GM11168 (cell line): ENCODE measurements around the gene EPHA6.
"Not testable (repeated sequence)": the region's sequence is repeated elsewhere in the genome, so short reads cannot be mapped to it uniquely, and the experiment has no call there.

Experiments used
- in situ Hi-C: fragments of 300-500 bp; cut with MboI; formaldehyde crosslinking; loops from one replicate; pipeline ENCODE4 v1.12.0; 2022; ENCODE audit warnings: low sequenced_read_pairs; ENCODE audit not compliant: unreplicated experiment

The EPHA6 gene

DNA sequence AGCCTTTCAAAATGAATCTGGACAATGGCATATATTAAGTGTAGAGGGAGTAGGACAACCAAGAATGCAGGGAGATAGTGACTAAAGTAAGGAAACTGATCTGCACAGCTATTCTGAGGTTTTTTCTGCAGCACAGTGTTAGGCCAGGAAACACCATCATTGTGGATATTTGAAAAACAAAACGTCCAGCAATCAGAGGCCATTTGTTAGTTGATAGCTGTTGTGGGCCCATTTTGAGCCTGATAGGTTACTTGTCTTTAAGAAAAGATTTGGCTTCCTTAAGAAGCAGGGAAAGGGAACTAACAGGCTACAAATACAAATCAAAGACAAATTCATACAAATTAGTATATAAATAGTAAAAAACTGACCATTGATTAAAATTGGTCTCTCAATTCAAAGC lies 574.4 kb downstream of the EPHA6 start:
- in situ Hi-C loops, result no loop called here

DNA sequence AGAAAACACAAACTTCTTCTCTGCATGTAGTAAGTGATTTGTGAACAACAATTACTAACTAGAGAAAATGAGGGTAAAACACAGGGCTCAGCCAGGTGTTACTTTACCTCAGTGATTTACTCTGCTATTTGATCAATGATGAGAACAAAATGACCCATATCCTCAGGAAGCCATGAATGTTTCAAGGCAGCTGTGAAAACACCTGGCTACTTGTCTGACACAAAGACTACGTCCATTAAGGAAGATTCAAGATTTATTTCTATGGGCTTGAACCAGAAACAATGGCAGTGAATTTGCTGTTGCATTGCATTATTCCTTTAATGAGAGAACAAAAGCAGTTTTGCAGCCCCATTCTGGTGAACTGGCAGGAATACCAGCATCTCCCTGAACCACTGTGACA lies 575.5 kb downstream of the EPHA6 start:
- in situ Hi-C loops, result no loop called here

- in situ Hi-C loops, result no loop called here
Measured at GRCh38 chr3:97391167-97391566, 576.8 kb downstream of the EPHA6 start.

GRCh38 chr3:97409612-97410011 lies 595.2 kb downstream of the EPHA6 start:
- in situ Hi-C loops, result no loop called here

- in situ Hi-C loops, result no loop called here
Measured at GRCh38 chr3:97421565-97421964, 607.2 kb downstream of the EPHA6 start.

- in situ Hi-C loops, result no loop called here
Measured at GRCh38 chr3:97425002-97425401, 610.6 kb downstream of the EPHA6 start.

DNA sequence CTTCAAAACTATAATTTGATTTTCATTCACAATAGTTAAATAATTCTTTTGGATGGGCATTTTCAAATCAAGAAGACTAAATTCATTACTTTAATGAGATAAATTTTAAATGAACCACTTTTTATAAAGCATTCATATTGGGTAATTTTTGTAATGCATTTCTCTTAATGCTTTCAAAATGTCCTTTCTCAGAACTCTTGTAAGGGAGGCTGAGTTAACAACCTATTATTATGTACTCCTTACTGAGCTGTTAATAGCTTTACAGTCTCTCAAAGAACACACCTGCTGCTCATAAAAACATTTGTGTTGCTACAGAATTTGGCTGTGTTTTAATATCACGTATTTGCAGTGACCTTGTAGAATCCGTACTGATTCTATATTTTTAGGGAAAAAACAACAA lies 616.2 kb downstream of the EPHA6 start:
- in situ Hi-C loops, result no loop called here

GRCh38 chr3:97432914-97433313 lies 618.5 kb downstream of the EPHA6 start:
- in situ Hi-C loops, result no loop called here

GRCh38 chr3:97438131-97438530 lies 623.7 kb downstream of the EPHA6 start:
- in situ Hi-C loops, result no loop called here

- in situ Hi-C loops, result no loop called here
Measured at GRCh38 chr3:97439373-97439772, 625.0 kb downstream of the EPHA6 start.

- in situ Hi-C loops, result no loop called here
Measured at GRCh38 chr3:97464035-97464434, 649.6 kb downstream of the EPHA6 start.

DNA sequence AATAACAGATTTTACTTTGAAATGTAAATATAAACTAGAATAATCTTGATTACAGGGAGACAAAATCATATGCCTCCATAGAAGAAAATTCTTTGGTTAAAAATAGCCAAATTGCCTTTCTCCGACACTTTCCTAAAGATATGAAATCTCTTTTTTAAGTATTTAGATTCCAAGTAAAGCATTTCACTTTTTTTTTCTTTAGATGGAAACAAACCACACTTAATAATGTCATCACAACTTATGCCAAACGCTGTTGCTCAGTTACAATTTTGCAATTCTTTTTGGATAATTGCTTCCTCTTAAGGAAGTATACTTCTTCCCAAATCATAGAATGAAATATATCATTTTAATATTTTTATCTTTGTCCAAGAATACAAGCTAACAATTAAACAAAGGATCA lies 656.1 kb downstream of the EPHA6 start:
- in situ Hi-C loops, result no loop called here

DNA sequence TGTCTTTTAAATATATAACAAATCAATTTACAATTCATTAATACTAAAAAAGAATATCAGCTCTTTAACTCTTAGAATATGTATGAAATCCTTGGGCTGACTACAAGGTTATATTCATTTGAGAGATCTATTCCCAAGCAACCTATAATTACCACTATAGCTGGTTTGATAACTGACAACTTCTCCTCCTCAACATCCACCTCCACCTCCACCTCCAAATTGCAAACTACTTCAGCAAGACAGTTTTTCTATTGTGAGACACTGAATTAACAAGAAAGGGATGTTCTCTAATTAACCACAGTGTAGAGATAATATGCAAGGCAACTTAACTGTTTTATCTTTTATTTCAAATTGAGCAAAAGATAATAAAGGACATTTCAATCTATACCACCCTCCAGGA lies 665.3 kb downstream of the EPHA6 start:
- in situ Hi-C loops, result no loop called here

DNA sequence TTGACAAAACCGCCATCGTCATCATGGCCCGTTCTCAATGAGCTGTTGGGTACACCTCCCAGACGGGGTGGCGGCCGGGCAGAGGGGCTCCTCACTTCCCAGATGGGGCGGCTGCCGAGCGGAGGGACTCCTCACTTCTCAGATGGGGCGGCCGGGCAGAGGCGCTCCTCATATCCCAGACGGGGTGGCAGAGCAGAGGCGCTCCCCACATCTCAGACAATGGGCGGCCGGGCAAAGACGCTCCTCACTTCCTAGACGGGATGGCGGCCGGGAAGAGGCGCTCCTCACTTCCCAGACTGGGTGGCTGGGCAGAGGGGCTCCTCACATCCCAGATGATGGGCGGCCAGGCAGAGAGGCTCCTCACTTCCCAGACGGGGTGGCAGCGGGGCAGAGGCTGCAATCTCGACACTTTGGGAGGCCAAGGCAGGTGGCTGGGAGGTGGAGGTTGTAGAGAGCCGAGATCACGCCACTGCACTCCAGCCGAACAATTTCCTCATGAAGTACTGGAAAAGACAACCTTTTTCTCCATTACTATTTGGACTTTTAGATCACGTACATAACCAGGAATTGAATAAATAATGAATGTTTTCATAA lies 666.4 kb downstream of the EPHA6 start:
- in situ Hi-C loops, result not testable (repeated sequence)

GRCh38 chr3:97481416-97481815 lies 667.0 kb downstream of the EPHA6 start:
- in situ Hi-C loops, result no loop called here

GRCh38 chr3:97485206-97485605 lies 670.8 kb downstream of the EPHA6 start:
- in situ Hi-C loops, result no loop called here

GRCh38 chr3:97487587-97487986 lies 673.2 kb downstream of the EPHA6 start:
- in situ Hi-C loops, result no loop called here

DNA sequence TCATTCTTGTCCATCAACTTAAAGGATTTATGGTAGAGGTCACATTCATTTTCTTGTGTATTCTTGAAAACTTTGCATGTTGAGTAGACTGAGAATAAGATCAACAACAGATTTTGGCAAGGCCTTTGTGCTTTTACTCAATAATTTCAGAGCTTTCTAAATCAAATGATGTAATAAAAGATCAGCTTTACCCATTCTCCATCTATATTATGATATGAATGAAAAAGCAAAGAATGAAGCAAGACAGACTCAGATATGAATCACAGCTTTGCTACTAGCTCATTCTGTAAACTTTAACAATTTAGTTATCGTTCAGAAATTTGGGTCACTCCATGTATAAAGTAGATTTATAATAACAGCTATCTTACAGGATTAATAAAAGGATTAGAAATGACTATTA lies 674.3 kb downstream of the EPHA6 start:
- in situ Hi-C loops, result no loop called here

DNA sequence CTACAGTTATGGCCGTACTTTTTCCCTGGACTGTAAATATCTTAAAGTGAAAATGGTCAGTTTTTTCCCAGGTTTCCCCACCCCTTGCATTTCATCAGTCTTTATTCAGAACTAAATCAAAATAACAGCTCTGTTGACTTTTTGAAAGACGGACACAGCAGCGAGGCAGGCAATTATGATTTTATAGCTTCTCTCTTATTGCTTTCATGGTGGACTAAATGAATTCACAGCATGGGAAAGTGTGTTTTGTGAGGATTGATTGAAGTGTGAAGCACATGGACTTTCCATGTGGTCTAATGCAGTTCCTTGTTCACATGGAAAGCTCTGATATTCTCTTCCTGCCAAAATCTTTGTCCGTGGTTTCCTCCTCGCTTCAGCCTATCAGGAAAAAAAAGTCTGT lies 681.5 kb downstream of the EPHA6 start:
- in situ Hi-C loops, result no loop called here

- in situ Hi-C loops, result no loop called here
Measured at GRCh38 chr3:97497138-97497537, 682.7 kb downstream of the EPHA6 start.

- in situ Hi-C loops, result no loop called here
Measured at GRCh38 chr3:97504463-97504862, 690.1 kb downstream of the EPHA6 start.

DNA sequence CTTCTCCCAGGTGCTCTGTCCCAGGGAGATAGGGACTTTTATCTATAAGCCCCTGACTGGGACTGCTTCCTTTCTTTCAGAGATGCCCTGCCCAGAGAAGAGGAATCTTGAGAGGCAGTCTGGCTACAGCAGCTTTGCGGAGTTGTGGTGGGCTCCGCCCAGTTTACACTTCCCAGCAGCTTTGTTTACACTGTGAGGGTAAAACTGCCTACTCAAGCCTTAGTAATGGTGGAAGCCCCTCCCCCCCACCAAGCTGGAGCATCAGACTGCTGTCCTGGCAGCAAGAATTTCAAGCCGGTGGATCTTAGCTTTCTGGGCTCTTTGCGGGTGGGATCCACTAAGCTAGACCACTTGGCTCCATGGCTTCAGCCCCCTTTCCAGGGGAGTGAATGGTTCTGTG lies 696.4 kb downstream of the EPHA6 start:
- in situ Hi-C loops, result no loop called here

DNA sequence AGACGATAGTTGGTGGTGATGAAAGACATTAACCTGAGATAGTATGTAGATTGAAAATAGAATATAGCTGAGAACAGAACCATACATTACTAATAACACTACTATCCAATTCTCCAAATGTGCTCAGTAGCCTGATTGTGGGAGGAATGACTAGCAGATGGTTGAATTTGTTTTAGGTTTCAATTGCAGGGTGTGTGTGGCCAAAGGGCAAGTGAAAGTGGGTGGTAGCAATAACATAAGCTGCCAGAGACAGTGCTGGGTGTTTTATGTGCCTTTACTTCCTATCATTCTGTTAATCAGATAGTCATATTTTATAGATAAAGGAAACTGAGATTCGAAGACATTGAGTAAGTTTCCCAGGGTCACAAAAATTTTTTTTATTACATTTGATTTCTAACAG lies 700.7 kb downstream of the EPHA6 start:
- in situ Hi-C loops, result no loop called here
